ENCODE data around the gene PITPNC1. TPM values are rescaled to one million over a fixed set of nuclear protein-coding genes. Genes with fewer than 3 reads are reported as not detected.
A peak's percentile ranks its signal among the peaks of the same experiment; 100 is the strongest.
"Not testable (repeated sequence)": the region's sequence is repeated elsewhere in the genome, so short reads cannot be mapped to it uniquely, and the experiment has no call there.

The PITPNC1 gene
- total RNA-seq, 1 donor from 2014 or later, result 15.1 TPM

DNA sequence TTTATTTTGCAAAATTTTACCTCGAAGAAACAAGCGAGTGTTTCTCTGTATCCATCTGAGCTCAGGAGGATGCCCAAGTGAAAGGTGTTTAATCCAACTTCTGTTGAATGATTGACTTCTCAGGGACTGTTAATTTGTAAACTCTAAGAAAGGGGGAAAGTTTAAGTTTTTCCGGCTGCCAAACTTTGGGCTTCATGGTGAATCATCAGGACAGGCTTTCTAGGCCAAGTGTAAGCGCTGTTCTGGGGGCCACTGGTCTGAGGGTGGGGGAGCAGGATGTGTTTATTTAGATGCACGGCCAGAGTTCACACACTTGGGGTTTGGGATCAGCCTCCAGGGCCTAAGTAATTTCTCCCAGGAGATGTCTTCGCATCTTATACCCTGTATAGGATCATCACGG, 110.4 kb downstream of the PITPNC1 start:
- no peak for DNase-seq (ENCODE audit: low read depth in 2 of 2)

DNA sequence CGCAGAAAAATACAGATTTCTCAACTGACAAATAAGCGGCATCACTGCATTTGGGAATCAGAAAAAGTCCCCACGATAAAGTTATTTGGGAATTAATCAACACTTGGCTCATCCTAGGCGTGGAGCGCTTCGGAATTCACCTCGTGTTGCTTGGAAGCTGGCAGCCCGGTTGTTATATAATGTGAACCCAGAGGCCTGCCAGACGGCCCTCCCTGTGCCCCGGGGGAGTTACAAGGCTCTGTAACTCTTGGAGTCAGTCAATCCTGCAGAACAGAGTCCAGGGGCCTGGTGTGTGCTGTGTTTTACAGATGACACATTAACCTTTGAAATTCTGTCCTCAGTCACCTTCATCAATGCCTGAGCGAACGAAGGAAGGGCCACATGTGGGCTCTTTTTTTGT, 111.1 kb downstream of the PITPNC1 start:
- DNase-seq (ENCODE audit: low read depth in 2 of 2), result no peak

DNA sequence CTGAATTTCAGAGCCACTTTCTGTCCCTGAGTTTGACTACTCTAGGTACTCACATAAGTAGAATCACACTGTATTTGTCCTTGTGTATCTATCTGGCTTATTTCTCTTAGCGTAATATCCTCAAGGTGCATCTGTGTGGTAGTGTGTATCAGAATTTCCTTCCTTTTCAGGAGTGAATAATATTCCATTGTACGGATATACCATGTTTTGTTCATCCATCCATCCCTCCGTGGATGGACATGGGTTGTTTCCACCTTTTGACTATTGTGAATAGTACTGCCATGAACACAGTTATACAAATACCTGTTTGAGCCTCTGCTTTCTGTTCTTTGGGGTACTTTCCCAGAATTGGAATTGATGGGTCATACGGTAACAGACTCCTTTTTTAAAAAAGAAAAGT, 111.7 kb downstream of the PITPNC1 start:
- no peak for DNase-seq (ENCODE audit: low read depth in 2 of 2)

DNA sequence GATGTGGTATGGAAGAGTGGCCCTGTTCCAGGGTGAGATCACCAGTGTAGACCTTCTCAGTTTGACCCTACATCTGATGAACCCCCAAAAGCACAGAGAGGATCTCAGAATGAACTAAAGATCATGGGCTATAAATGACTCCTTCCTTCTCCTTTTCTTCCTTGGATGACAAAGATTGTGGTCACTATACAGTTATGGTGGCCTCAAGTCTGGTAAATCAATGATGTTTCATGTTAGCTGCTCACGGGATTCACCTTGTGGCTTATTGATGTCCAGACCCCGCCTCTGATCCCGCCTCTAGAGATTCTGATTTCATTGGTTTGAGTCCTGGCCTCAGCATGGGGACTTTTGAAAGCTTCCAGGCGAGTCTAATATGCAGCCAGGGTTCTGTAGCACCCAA, 112.2 kb downstream of the PITPNC1 start:
- DNase-seq (ENCODE audit: low read depth in 2 of 2), result no peak

DNA sequence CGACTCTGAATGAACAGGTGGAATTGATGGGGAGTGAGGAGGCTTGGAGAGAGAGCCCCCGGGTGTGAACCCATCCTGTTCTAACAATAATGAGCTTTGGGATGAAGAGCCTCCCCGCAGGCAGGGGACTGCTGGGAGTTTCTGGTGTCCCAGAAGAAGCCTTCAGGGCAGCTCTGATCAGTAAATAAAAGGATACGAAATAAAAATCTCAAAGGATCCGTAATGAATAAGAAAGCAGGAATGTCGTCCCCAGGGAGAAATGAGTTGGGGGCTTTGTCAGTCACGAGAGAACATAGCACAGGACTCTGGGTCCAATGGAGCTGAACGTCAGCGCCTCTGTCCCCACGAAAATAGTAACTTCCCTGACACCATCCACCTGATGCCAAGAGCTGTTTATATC, 113.4 kb downstream of the PITPNC1 start:
- no peak for DNase-seq (ENCODE audit: low read depth in 2 of 2)

DNA sequence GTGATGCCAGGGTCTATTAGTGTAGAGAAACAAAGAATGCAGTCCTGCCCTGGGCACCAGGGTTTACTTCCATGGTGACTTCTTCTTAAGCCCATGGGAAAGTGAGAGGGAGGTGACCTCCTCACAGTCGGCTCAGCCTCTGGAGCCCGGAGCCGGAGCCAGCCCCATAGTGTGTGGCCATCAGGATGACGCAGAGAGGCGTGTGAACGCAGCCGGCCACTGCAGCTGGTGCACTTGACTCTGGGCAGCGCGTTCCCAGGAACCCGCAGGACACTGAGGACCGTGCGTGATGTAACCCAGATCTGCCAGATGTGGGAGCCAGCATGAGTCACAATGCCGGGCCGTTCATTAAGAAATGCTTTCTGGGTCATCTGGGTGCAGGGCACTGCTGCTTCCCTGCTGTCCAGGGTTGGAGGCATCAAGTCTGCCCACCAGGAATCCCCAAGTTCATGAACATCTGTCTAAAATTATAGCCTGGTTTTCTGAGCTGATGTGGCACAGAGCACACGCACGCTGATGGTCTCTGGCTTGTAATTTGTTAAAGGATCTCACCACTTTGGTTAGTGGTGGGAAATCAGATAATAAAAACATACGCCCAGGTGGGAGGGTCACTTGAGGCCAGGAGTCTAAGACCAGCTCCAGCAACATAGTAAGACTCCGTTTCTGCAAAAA, 114.1 kb downstream of the PITPNC1 start:
- peak in 1 of 2 donors; percentile 24 for DNase-seq (ENCODE audit: low read depth in 2 of 2)

DNA sequence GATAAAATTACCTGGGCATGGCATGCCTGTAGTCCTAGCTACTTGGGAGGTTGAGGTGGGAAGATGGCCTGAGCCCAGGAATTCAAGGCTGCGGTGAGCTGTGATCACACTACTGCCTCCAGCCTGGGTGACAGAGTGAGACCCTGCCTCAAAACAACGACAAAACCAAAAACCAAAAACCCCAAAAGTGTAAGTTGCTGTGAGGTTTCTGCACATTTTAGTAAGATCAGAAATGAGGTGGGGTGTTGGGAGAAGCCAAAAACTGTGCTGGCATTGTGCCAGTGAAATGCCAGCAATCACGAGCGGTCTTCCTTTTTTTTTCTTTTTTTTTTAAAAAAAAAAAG, 114.6 kb downstream of the PITPNC1 start:
- no peak for DNase-seq (ENCODE audit: low read depth in 2 of 2)

DNA sequence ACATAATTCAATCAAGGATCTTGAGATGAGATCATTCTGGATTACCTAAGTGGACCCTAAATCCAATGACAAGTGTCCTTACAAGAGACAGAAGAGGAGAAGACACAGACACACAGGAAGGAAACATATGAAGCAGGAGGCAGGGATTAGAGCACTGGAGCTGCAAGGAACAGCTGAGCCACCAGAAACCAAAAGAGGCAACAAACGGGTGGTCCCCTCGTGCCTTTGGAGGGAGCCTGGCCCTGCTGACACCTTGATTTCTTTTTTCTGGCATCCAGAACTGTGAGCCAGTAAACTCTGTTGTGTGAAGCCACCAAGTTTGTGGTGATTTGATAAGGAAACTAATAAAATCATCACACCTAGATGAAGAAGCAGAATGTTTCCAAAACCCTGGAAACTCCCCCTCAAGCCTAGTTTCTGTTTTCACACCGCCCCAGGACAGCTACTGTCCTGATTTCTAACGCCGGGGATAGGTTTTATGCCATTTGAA, 115.2 kb downstream of the PITPNC1 start:
- no peak for DNase-seq (ENCODE audit: low read depth in 2 of 2)

DNA sequence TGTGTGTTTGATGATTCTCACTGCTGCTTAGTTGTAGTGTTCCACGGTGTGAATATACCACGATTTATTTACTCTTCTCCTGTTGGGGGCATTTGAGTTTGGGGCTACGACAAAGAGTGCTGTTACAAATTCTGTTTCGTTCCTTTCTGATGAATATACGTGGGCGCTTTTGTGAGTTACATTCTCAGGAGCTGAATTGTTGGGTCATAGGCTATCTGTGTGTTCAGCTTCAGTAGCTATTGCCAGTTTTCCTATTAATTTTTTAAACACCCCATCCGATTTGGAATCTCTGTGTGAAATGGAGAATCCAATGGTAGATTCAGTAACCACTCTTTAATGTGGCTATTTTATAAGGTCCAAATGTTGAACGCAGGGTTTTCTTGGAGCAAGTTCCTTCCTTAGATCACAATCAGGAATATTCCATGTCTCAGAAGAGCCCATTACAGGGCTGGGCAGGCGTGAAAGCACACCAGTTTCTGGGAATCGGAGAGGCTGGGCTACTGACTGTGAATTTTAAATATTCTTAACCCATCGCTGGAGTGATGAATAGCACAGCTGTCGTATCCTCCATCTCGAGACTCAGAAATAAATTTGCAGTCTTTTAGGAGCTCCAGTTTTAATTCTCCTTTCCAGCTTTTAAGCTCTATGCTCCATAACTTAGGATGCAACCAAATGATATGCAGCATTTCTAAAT, 115.9 kb downstream of the PITPNC1 start:
- DNase-seq (ENCODE audit: low read depth in 2 of 2), result no peak

DNA sequence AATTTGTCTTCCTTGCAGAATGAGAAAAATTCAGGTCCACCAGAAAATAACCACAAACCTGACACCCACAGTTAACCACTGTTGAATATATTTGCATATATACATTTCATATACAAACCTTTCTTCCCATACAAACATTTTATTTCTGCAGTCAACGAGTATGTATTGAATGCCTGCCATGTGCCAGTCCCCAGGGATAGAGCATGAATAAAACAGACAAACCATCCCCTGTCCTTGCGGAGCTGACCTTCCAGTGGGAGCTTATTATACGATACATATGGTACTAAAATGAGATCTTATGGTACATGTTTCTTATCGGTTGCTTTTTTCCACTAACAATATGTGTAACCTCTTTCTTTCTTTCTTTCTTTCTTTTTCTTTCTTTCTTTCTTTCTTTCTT, 116.7 kb downstream of the PITPNC1 start:
- DNase-seq (ENCODE audit: low read depth in 2 of 2), result no peak

DNA sequence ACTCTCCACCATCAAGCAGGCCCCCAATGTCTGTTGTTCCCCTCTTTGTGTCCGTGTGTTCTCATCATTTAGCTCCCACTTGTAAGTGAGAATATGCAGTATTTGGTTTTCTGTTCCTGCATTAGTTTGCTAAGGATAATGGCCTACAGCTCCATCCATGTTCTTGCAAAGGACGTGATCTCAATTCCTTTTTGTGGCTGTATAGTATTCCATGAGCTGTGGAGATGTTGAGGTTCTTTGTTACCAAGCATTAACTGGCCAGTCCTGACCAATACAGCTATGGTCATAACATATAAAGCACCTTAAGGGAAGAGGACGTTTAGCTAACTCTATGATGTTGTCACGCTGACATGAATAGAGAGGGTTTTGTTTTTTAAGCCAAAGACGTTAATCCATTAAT, 118.5 kb downstream of the PITPNC1 start:
- DNase-seq (ENCODE audit: low read depth in 2 of 2), result not testable (repeated sequence)

DNA sequence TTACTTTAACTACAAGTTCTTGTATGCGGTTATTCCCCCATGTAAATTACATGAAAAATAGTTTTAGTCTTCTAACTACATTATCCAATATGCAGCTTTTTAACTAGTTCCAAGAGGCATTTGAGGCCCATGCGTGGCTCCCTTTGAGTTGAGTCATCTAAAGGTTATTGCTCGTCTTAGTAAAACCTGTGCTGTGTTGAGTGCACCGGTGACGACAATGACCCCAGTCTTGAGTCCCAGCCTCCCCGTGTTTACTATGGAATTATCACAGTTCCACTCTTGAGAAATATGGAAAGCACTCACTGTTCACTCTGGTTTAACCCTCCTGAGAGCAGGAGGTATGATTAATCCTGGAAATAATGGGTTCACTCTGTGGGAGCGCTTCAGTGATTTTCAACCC, 119.2 kb downstream of the PITPNC1 start:
- DNase-seq (ENCODE audit: low read depth in 2 of 2), result no peak

DNA sequence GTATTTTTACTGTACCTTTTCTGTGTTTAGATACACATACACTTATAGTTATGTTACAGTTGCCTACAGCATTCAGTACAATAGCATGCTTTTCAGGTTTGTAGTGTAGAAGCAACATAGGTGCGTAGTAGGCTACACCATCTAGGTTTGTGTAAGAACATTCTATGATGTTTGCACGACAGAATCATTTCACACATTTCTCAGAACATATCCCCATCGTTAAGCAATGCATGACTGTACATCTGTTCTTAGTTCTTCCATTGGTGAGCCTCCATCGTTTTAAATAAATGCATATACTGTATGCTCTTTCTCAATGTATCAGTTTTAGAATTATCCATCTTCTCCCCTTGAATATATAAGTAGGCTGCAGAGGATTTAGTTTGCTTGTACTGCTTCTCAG, 122.6 kb downstream of the PITPNC1 start:
- no peak for DNase-seq (ENCODE audit: low read depth in 2 of 2)

DNA sequence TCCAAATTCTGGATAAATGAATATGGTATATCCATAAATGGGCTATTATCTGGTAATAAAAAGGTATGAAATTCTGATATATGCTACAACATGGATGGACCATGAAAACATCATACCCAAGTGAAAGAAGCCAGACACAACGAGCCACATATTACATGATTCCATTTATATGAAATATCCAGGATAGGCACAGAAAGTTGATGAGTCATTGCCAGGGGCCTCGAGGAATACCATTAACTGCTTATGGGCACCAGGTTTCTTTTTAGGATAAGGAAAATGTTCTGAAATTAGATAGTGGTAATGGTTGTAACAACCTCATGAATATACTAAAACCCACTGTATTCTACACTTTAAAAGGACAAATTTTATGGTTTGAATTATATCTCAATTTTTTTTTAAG, 123.2 kb downstream of the PITPNC1 start:
- peak in 1 of 2 donors; percentile 16 for DNase-seq (ENCODE audit: low read depth in 2 of 2)

DNA sequence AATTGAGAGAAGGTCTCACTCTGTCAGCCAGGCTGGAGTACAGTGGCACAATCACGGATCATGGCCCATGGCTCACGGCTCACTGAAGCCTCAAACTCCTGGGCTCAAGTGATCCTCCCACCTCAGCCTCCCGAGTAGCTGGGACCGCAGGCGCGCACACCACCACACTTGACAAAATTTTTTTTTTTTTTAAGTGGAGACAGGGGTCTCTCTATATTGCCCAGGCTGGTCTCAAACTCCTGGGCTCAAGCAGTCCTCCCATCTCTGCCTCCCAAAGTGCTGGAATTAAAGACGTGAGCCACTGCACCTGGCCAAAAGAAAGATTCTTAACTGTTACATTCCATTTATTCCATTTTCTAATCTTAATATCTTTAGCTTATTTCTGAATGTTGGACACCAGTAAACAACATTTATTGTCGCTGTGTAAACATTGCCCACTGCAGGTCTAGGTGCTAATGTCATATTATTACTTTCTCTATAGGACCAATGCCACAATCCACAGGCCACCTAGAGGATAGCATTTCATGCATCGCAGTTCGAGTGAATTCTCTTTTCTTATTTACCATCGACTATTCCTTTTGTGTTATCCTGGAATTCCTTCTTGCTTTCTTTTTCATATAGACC, 123.7 kb downstream of the PITPNC1 start:
- no peak for DNase-seq (ENCODE audit: low read depth in 2 of 2)

DNA sequence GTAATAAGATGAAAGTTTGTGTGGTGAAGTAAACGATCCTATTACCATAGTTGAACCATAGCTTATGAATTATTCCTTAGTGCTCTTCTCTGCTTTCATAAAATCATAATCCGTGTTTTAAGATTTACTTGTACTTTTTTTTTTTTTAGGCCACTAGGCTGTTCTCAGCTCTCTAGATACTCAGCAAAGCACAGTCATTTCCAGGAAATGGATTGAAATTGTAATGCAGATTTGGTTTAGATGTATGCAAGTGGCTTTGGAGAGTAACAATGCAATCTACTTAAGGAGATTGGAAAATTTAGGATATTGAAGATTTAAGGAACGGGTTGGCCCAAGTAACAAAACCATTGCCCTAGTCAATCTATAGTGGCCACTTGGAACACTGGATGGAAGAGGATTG, 125.1 kb downstream of the PITPNC1 start:
- DNase-seq (ENCODE audit: low read depth in 2 of 2), result no peak

DNA sequence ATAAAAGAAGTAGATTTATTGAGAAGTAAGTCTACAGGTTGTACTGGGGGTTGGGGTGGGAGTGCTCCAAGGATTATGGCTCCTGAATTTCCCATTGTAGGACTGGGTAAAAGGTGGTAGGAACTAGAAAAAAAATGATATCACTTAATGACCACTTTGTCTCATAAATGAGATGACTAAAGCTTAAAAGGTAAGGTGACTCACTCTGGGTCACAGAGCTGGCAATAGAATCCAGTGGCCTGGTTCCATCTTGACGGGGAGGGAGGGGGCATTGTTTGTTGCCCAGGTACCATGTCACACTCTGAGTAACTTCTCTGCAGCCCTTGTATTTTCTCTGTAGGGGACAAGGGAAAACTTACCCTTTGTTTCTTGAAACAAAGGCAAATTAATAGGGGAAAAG, 126.1 kb downstream of the PITPNC1 start:
- DNase-seq (ENCODE audit: low read depth in 2 of 2), result peak in 1 of 2 donors; percentile 61

DNA sequence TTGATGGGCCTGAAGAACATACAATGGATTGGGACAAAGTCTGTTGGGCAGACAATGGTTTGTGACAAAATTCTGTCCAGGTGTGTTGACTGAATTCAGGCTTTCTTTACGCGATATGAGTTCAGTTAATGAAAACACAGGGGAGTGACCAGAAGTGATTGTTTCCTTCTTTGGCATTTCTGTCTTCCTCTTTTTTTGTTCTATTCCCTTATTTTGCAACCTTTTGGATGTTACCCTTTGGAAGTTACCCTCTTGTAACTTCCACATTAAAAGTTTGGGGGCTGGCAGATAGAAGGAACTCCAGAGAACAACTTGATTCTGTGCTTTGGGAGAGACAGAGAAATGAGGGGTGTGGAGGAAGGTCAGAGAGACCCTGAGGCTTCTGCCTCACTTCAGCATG, 126.7 kb downstream of the PITPNC1 start:
- no peak for DNase-seq (ENCODE audit: low read depth in 2 of 2)

DNA sequence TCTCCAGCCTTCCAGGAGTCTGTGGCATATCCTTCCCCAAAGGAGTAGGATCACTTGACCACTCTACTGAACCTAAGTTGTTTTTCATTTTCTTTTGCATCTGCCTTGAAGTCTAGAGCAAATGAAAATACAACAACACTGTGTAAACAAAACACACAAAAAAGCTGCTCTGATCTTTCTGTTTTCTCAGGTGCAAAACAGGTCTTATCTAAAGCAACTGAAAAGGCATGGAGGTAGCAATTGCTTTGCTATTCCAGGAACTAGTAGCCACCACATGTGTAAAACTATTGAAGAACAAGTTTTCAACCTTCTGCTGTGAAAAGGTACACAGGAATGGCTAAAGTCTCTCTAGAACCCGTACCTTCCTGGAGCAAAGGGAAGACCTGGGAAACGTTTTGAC, 127.1 kb downstream of the PITPNC1 start:
- no peak for DNase-seq (ENCODE audit: low read depth in 2 of 2)

DNA sequence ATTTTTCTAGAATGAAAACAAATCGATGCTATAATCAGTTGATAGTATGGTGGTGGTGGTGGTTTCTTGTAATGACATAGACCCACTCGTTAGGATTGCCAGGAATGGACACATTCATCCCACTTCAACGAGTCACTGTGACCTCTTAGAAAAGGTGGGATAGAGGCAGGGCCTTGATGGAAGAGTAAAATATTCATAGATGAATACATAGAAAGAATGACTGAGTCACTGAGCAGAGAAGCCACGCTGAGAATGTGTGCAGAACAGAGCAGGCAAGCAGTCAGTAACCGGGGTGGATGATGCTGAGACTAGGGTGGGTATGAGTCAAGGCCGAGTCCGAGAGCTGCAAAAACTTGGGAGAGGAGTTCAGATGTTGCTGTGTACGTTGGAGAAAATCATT, 129.9 kb downstream of the PITPNC1 start:
- no peak for DNase-seq (ENCODE audit: low read depth in 2 of 2)

DNA sequence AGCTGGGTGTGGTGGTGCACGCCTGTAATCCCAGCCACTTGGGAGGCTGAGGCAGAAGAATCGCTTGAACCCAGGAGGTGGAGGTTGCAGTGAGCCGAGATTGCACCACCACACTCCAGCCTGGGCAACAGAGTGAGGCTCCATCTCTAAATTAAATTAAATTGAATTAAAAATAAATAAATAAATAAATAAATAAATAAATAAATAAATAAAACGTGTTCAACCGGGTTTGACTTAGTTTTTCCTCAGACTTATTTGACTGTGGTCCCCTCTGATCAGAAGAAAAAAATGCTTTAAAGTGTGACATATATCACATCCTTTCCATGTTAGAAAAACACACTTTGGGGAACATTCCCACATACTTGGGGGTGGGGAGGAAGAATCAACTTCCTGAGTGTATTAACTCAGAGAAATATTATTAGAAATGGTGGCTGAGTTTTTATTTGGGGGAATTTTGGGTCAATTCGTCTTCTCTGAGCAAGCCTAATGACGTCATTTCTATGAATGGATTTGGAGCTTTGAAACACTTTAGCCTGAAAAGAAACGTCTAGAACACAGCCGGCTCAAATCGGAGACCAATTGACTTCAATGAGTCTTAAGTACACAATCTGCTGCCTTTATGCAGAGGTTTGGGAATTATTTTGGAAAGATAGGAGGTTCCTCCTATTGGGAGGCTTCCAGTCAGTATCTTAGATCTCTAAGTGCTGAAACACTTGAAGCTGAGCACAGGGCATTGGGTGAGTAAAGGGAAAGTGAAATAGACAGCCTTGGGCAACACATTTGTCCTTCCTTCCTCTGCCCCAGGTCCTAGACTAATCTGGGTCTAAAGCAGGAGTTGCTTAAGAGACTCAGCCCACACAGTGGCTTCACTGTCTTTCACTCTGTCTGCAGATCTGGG, 132.6 kb downstream of the PITPNC1 start:
- DNase-seq (ENCODE audit: low read depth in 2 of 2), result peak in 1 of 2 donors; percentile 23

DNA sequence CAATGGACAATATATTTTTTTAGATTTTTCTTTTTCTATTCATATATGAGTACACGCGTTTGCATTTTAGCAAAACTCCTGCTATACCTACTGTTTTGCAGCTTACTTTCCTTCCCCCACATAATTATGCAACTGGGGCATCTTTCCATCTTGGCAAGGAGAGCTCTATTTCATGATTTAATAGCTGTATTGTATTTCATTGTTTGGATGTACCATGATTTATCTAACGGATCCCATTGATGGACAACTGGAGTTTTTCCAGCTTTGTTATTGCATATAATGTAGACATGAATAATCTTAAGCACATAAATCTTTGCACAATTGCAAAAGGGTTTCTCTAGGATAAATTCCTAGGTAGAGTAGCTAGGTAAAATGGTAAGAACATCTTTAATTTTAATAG, 133.9 kb downstream of the PITPNC1 start:
- DNase-seq (ENCODE audit: low read depth in 2 of 2), result peak in 1 of 2 donors; percentile 15

Measured in dermis microvascular lymphatic vessel endothelial cell (primary cell).